Measurements from ENCODE around the gene CDH5.

DNA sequence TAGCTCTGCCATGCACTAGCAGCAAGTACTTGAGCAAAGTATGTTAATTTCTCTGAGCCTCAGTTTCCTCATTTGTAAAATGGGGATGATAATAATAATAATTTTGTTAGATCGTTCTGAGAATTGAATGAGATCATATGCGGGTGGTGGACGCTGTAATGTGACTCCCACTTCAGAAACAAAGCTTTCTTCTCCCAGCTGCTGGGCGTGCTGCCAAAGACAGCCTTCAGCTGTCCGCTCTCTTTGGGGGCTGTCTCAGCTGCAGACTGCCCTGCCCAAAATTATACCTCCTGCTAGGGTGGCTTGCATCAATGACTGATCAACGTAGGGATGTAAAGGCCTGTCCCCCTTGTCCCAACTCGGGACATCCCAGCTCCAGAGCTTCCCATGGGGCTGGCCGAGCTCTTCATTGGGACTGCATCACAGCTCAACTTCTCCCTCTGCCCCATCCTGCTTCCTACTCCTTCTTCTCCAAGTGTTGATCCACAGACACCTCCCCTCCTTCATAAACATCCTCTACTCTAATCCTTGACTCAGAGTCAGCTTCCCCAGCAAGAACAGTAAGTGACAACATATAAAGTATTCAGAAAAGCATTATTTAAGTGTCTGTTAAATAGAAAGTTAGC is 30.7 kb upstream of the CDH5 start:
- TF ChIP-seq, protein P1, sequence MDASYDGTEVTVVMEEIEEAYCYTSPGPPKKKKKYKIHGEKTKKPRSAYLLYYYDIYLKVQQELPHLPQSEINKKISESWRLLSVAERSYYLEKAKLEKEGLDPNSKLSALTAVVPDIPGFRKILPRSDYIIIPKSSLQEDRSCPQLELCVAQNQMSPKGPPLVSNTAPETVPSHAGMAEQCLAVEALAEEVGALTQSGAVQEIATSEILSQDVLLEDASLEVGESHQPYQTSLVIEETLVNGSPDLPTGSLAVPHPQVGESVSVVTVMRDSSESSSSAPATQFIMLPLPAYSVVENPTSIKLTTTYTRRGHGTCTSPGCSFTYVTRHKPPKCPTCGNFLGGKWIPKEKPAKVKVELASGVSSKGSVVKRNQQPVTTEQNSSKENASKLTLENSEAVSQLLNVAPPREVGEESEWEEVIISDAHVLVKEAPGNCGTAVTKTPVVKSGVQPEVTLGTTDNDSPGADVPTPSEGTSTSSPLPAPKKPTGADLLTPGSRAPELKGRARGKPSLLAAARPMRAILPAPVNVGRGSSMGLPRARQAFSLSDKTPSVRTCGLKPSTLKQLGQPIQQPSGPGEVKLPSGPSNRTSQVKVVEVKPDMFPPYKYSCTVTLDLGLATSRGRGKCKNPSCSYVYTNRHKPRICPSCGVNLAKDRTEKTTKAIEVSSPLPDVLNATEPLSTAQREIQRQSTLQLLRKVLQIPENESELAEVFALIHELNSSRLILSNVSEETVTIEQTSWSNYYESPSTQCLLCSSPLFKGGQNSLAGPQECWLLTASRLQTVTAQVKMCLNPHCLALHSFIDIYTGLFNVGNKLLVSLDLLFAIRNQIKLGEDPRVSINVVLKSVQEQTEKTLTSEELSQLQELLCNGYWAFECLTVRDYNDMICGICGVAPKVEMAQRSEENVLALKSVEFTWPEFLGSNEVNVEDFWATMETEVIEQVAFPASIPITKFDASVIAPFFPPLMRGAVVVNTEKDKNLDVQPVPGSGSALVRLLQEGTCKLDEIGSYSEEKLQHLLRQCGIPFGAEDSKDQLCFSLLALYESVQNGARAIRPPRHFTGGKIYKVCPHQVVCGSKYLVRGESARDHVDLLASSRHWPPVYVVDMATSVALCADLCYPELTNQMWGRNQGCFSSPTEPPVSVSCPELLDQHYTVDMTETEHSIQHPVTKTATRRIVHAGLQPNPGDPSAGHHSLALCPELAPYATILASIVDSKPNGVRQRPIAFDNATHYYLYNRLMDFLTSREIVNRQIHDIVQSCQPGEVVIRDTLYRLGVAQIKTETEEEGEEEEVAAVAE (CRISPR knock-in tag; IDR thresholded peaks at IDR 0.05; ENCODE audit: borderline replicate concordance): no peak
- TF ChIP-seq, protein P2, sequence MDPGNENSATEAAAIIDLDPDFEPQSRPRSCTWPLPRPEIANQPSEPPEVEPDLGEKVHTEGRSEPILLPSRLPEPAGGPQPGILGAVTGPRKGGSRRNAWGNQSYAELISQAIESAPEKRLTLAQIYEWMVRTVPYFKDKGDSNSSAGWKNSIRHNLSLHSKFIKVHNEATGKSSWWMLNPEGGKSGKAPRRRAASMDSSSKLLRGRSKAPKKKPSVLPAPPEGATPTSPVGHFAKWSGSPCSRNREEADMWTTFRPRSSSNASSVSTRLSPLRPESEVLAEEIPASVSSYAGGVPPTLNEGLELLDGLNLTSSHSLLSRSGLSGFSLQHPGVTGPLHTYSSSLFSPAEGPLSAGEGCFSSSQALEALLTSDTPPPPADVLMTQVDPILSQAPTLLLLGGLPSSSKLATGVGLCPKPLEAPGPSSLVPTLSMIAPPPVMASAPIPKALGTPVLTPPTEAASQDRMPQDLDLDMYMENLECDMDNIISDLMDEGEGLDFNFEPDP (CRISPR knock-in tag; conservative IDR thresholded peaks at IDR 0.05): no peak
- TF ChIP-seq, protein P3, sequence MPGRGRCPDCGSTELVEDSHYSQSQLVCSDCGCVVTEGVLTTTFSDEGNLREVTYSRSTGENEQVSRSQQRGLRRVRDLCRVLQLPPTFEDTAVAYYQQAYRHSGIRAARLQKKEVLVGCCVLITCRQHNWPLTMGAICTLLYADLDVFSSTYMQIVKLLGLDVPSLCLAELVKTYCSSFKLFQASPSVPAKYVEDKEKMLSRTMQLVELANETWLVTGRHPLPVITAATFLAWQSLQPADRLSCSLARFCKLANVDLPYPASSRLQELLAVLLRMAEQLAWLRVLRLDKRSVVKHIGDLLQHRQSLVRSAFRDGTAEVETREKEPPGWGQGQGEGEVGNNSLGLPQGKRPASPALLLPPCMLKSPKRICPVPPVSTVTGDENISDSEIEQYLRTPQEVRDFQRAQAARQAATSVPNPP (CRISPR knock-in tag; IDR thresholded peaks at IDR 0.05): no peak
- TF ChIP-seq ZNF207 (IDR thresholded peaks at IDR 0.05; ENCODE audit: borderline replicate concordance) (no peak), ELF1 (CRISPR knock-in tag; IDR thresholded peaks at IDR 0.05) (no peak)

Data from HepG2 (cell line).